Measurements from ENCODE around the gene ZNF142.

- no peak for TF ChIP-seq CHD4 (IDR thresholded peaks at IDR 0.05; ENCODE audit: insufficient read depth, insufficient replicate concordance, low read depth, low read length, poor library complexity, severe bottlenecking)
- no peak for TF ChIP-seq ZKSCAN8 (CRISPR knock-in tag; IDR thresholded peaks at IDR 0.05)
- no peak for TF ChIP-seq CBX5 (IDR thresholded peaks at IDR 0.05; ENCODE audit: borderline replicate concordance, low read depth)
- no peak for TF ChIP-seq TEAD1 (CRISPR knock-in tag; IDR thresholded peaks at IDR 0.05)
- no peak for TF ChIP-seq ZFX (CRISPR knock-in tag; IDR thresholded peaks at IDR 0.05)
- TF ChIP-seq EZH2 (IDR thresholded peaks at IDR 0.05; ENCODE audit: borderline replicate concordance, low read depth, low read length): no peak
- no peak for TF ChIP-seq CTCF (IDR thresholded peaks at IDR 0.05 in 2 of 3, conservative IDR thresholded peaks at IDR 0.05 in 1 of 3; ENCODE audit: insufficient read depth in 2 of 3, low read depth in 1 of 3, low read length in 3 of 3)
Measured at GRCh38 chr2:218627939-218628338, 31.5 kb downstream of the ZNF142 start.

Data from K562 (cell line).